ENCODE data around the gene NEU2.

GRCh38 chr2:233061591-233062450 is 29.3 kb downstream of the NEU2 start:
- TF ChIP-seq EZH2 (IDR thresholded peaks at IDR 0.05; ENCODE audit: low read depth) = no peak
- TF ChIP-seq, protein P1, sequence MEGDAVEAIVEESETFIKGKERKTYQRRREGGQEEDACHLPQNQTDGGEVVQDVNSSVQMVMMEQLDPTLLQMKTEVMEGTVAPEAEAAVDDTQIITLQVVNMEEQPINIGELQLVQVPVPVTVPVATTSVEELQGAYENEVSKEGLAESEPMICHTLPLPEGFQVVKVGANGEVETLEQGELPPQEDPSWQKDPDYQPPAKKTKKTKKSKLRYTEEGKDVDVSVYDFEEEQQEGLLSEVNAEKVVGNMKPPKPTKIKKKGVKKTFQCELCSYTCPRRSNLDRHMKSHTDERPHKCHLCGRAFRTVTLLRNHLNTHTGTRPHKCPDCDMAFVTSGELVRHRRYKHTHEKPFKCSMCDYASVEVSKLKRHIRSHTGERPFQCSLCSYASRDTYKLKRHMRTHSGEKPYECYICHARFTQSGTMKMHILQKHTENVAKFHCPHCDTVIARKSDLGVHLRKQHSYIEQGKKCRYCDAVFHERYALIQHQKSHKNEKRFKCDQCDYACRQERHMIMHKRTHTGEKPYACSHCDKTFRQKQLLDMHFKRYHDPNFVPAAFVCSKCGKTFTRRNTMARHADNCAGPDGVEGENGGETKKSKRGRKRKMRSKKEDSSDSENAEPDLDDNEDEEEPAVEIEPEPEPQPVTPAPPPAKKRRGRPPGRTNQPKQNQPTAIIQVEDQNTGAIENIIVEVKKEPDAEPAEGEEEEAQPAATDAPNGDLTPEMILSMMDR (conservative IDR thresholded peaks at IDR 0.05) = 0 out of 2 replicates have a peak, but pooled peaks have one; percentile 17
